ENCODE measurements around the gene DCC.

DCC gene

GRCh38 chr18:53268455-53268854 lies 928.5 kb downstream of the DCC start:
- DNase-seq (ENCODE audit: low read depth): no peak
- no peak for TF ChIP-seq CTCF (IDR thresholded peaks at IDR 0.05; ENCODE audit: insufficient read depth, low read depth, low read length, missing control alignments)
- no peak overlapping the region for H3K4me3 ChIP-seq (ENCODE audit: low read depth, low read length)

- H3K4me3 ChIP-seq (ENCODE audit: low read depth, low read length): no peak overlapping the region
- no peak for TF ChIP-seq CTCF (IDR thresholded peaks at IDR 0.05; ENCODE audit: insufficient read depth, low read depth, low read length, missing control alignments)
- no peak for DNase-seq (ENCODE audit: low read depth)
Observed at GRCh38 chr18:53281406-53281805, 941.4 kb downstream of the DCC start.

- no peak for TF ChIP-seq CTCF (IDR thresholded peaks at IDR 0.05; ENCODE audit: insufficient read depth, low read depth, low read length, missing control alignments)
- no peak overlapping the region for H3K4me3 ChIP-seq (ENCODE audit: low read depth, low read length)
Observed at GRCh38 chr18:53283708-53284107, 943.7 kb downstream of the DCC start.

GRCh38 chr18:53305461-53305860 lies 965.5 kb downstream of the DCC start:
- no peak overlapping the region for H3K4me3 ChIP-seq (ENCODE audit: low read depth, low read length)
- DNase-seq (ENCODE audit: low read depth): no peak
- no peak for TF ChIP-seq CTCF (IDR thresholded peaks at IDR 0.05; ENCODE audit: insufficient read depth, low read depth, low read length, missing control alignments)

More at GRCh38 chr18:53283708-53284107, 943.7 kb downstream of the DCC start:
- DNase-seq (ENCODE audit: low read depth): no peak

- DNase-seq (ENCODE audit: low read depth): no peak
- no peak for TF ChIP-seq CTCF (IDR thresholded peaks at IDR 0.05; ENCODE audit: insufficient read depth, low read depth, low read length, missing control alignments)
- H3K4me3 ChIP-seq (ENCODE audit: low read depth, low read length): no peak overlapping the region
Observed at GRCh38 chr18:53319628-53320027, 979.6 kb downstream of the DCC start.

GRCh38 chr18:53322163-53322562 lies 982.2 kb downstream of the DCC start:
- DNase-seq (ENCODE audit: low read depth): no peak
- no peak overlapping the region for H3K4me3 ChIP-seq (ENCODE audit: low read depth, low read length)
- no peak for TF ChIP-seq CTCF (IDR thresholded peaks at IDR 0.05; ENCODE audit: insufficient read depth, low read depth, low read length, missing control alignments)

- DNase-seq (ENCODE audit: low read depth): no peak
- no peak overlapping the region for H3K4me3 ChIP-seq (ENCODE audit: low read depth, low read length)
- no peak for TF ChIP-seq CTCF (IDR thresholded peaks at IDR 0.05; ENCODE audit: insufficient read depth, low read depth, low read length, missing control alignments)
Observed at GRCh38 chr18:53324353-53324752, 984.4 kb downstream of the DCC start.

Data from GM12865 (cell line).